CD14-positive monocyte (primary cell): ENCODE results near the gene RPGRIP1. TPM values are rescaled to one million over a fixed set of nuclear protein-coding genes. Genes with fewer than 3 reads are reported as not detected.
A peak's percentile ranks its signal among the peaks of the same experiment; 100 is the strongest.

Source experiments
- DNase-seq, 3 donors: peaks; one replicate each; pipeline ENCODE4 v3.0.0-alpha.2; 2011 to 2022
- H2AFZ ChIP-seq: 2 replicates; pipeline ENCODE4 v1.6.0; 2012; ENCODE audit warnings: mild to moderate bottlenecking, low read depth, low read length, inconsistent platforms; ENCODE audit not compliant: insufficient read depth, poor library complexity, severe bottlenecking
- H3K27ac ChIP-seq, 2 donors: 1 replicate in 1 of 2; 2 replicates in 1 of 2; pipeline ENCODE4 v1.5.1; 2012 to 2013; ENCODE audit warnings: low read length in 2 of 2, control low read depth in 1 of 2, inconsistent platforms in 1 of 2, low read depth in 1 of 2, mild to moderate bottlenecking in 1 of 2
- H3K27me3 ChIP-seq, 2 donors: one replicate each; pipeline versions ENCODE4 v1.6.0 to v1.6.1; 2011 to 2013; ENCODE audit warnings: low read length in 2 of 2; ENCODE audit not compliant: control insufficient read depth in 2 of 2, insufficient read depth in 2 of 2
- H3K36me3 ChIP-seq, 2 donors: replicated peaks in 1 of 2; 1 replicate in 1 of 2; 2 replicates in 1 of 2; pipeline versions ENCODE4 v1.5.1 to v1.6.1; 2012 to 2013; ENCODE audit warnings: low read length in 2 of 2, control low read depth in 1 of 2, inconsistent platforms in 1 of 2, mild to moderate bottlenecking in 1 of 2; ENCODE audit not compliant: insufficient read depth in 2 of 2, control insufficient read depth in 1 of 2
- H3K4me1 ChIP-seq, 2 donors: 1 replicate in 1 of 2; 2 replicates in 1 of 2; pipeline versions ENCODE4 v1.5.1 to v1.6.1; 2012 to 2013; ENCODE audit warnings: low read length in 2 of 2, control low read depth in 1 of 2, inconsistent platforms in 1 of 2, mild to moderate bottlenecking in 1 of 2, moderate library complexity in 1 of 2; ENCODE audit not compliant: insufficient read depth in 2 of 2, control insufficient read depth in 1 of 2
- H3K4me2 ChIP-seq: replicated peaks from 2 replicates; pipeline ENCODE3; 2012; ENCODE audit warnings: low read length, moderate library complexity, mild to moderate bottlenecking; ENCODE audit not compliant: poor library complexity, severe bottlenecking; ENCODE audit errors: extremely low read depth
- H3K4me3 ChIP-seq, 3 experiments: fragments of 200-600 bp in 1 of 3; sonication (generic) in 1 of 3; replicated peaks in 1 of 3; 1 replicate in 2 of 3; 2 replicates in 1 of 3; pipeline ENCODE4 v1.5.1; 2011 to 2013; ENCODE audit warnings: low read length in 3 of 3, mild to moderate bottlenecking in 3 of 3, control low read depth in 2 of 3, low read depth in 2 of 3, inconsistent platforms in 1 of 3, moderate library complexity in 1 of 3
- H3K79me2 ChIP-seq: 2 replicates; pipeline ENCODE4 v1.6.0; 2012; ENCODE audit warnings: mild to moderate bottlenecking, control low read depth, inconsistent platforms, low read length, moderate library complexity; ENCODE audit not compliant: insufficient read depth
- H3K9ac ChIP-seq: 2 replicates; pipeline ENCODE4 v1.6.0; 2017; ENCODE audit warnings: low read length, mild to moderate bottlenecking; ENCODE audit not compliant: insufficient read depth, poor library complexity, severe bottlenecking
- H3K9me3 ChIP-seq, 2 donors: replicated peaks in 1 of 2; 1 replicate in 1 of 2; 2 replicates in 1 of 2; pipeline versions ENCODE4 v1.5.1 to v1.6.1; 2012 to 2013; ENCODE audit warnings: low read length in 2 of 2, control low read depth in 1 of 2; ENCODE audit not compliant: control insufficient read depth in 1 of 2, insufficient read depth in 1 of 2
- H4K20me1 ChIP-seq: 2 replicates; pipeline ENCODE4 v1.6.0; 2012; ENCODE audit warnings: mild to moderate bottlenecking, low read length, control low read depth, moderate library complexity; ENCODE audit not compliant: insufficient read depth
- H3K27ac Mint-ChIP-seq, 7 donors: one replicate each; pipeline ENCODE4 v1.8.0; 2020; ENCODE audit warnings: mild to moderate bottlenecking in 7 of 7, mixed read lengths in 7 of 7, moderate library complexity in 6 of 7, inconsistent platforms in 2 of 7
- H3K27me3 Mint-ChIP-seq, 3 donors: one replicate each; pipeline ENCODE4 v1.8.0; 2021 to 2022; ENCODE audit warnings: low read depth in 3 of 3, mild to moderate bottlenecking in 3 of 3, mixed read lengths in 3 of 3, moderate library complexity in 3 of 3, inconsistent platforms in 1 of 3
- H3K36me3 Mint-ChIP-seq, 2 donors: one replicate each; pipeline ENCODE4 v1.8.0; 2020; ENCODE audit warnings: mixed read lengths in 2 of 2, inconsistent platforms in 1 of 2, mild to moderate bottlenecking in 1 of 2
- H3K4me1 Mint-ChIP-seq: one replicate; pipeline ENCODE4 v1.8.0; 2020; ENCODE audit warnings: mild to moderate bottlenecking, mixed read lengths
- H3K4me3 Mint-ChIP-seq, 2 donors: one replicate each; pipeline ENCODE4 v1.8.0; 2020; ENCODE audit warnings: mild to moderate bottlenecking in 2 of 2, mixed read lengths in 2 of 2, moderate library complexity in 1 of 2
- H3K9me3 Mint-ChIP-seq, 7 donors: one replicate each; pipeline ENCODE4 v1.8.0; 2020 to 2022; ENCODE audit warnings: mixed read lengths in 7 of 7, mild to moderate bottlenecking in 6 of 7, moderate library complexity in 6 of 7, inconsistent platforms in 2 of 7
- CTCF ChIP-seq: fragments of 200-600 bp; IDR thresholded peaks from one replicate; pipeline ENCODE4 v1.8.0; 2022; ENCODE audit warnings: antibody characterized with exemption, mild to moderate bottlenecking
- WGBS: methylation state at CpG from one replicate; pipeline ENCODE4 v1.1.5; 2013; ENCODE audit warnings: missing lambda C conversion rate; ENCODE audit not compliant: insufficient coverage; 5-methylcytosine and 5-hydroxymethylcytosine counted together
- intact Hi-C, 2 donors: fragments of 100-400 bp; cut with micrococcal nuclease; formaldehyde crosslinking; loops; one replicate each; pipeline versions ENCODE4 v1.15.0 to v1.15.1; 2023
- polyA plus RNA-seq, 3 donors: library from polyadenylated mRNA; depleted of rRNA in 1 of 3; unstranded in 2 of 3; stranded (reverse) in 1 of 3; fragments of 300-500 nt in 2 of 3; fragments of >200 nt in 1 of 3; fragmentation: Illumina TruSeq in 2 of 3; gene quantifications; 1 replicate in 2 of 3; 2 replicates in 1 of 3; pipeline ENCODE4 v1.2.3, GENCODE V29; 2012 to 2021

Gene RPGRIP1
- polyA plus RNA-seq, 3 donors = 4.7 to 10.4 (median 7.4) TPM

- Histone ChIP-seq H3K27ac (peak overlapping the region; percentile 8 to 60), H3K9ac (no peak overlapping the region), H4K20me1 (peaks cover 100% of the 10 kb centered on the region), H3K4me1 (peaks cover 13 to 25% of the 10 kb centered on the region in 2 donors), H2AFZ (no peak overlapping the region), H3K9me3 (no peaks in the 10 kb centered on the region), H3K79me2 (peaks cover 100% of the 10 kb centered on the region), H3K27me3 (no peaks in the 10 kb centered on the region), H3K36me3 (peaks cover 30 to 83% of the 10 kb centered on the region in 2 donors), H3K4me2 (no peak overlapping the region), H3K4me3 (no peak overlapping the region)
- DNase-seq = peak; percentile 51 to 85 (median 85)
- peaks cover 37% of the 10 kb centered on the region for H3K4me1 Mint-ChIP-seq
- H3K27ac Mint-ChIP-seq = peak overlapping the region; percentile 65 to 91 (median 85)
- no peak overlapping the region for H3K4me3 Mint-ChIP-seq
- H3K9me3 Mint-ChIP-seq = no peaks in the 10 kb centered on the region
- TF ChIP-seq CTCF = no peak
- no peaks in the 10 kb centered on the region for H3K27me3 Mint-ChIP-seq
- 96% methylated on average over 3 of the region's 7 CpGs for WGBS
- intact Hi-C loops = loop anchor here (5.0 kb wide), 1 partner anchor 138 kb away; the partner anchor contains the start of gene SUPT16H (in 2 of the 2)
- peaks cover 27 to 56% of the 10 kb centered on the region in 2 donors for H3K36me3 Mint-ChIP-seq
These were observed 35.3 kb upstream of the RPGRIP1 start for GRCh38 chr14:21244544-21244943.

GRCh38 chr14:21245813-21246212, 34.1 kb upstream of the RPGRIP1 start:
- Histone ChIP-seq H3K79me2 (peaks cover 100% of the 10 kb centered on the region), H3K4me1 (peaks cover 13 to 25% of the 10 kb centered on the region in 2 donors), H3K27me3 (no peaks in the 10 kb centered on the region), H3K4me2 (no peak overlapping the region), H3K27ac (peak overlapping the region in 1 of 2 donors; percentile 19), H3K9me3 (no peaks in the 10 kb centered on the region), H2AFZ (no peak overlapping the region), H3K4me3 (no peak overlapping the region), H3K36me3 (peaks cover 42 to 84% of the 10 kb centered on the region in 2 donors), H4K20me1 (peaks cover 100% of the 10 kb centered on the region), H3K9ac (no peak overlapping the region)
- Mint-ChIP-seq H3K27me3 (no peaks in the 10 kb centered on the region), H3K27ac (peak overlapping the region in 6 of 7 donors; percentile 50 to 88 (median 77)), H3K4me1 (peaks cover 37% of the 10 kb centered on the region), H3K9me3 (no peaks in the 10 kb centered on the region), H3K4me3 (no peak overlapping the region), H3K36me3 (peaks cover 37 to 62% of the 10 kb centered on the region in 2 donors)
- 95% methylated on average over 4 of the region's 7 CpGs for WGBS
- DNase-seq = no peak
- TF ChIP-seq CTCF = no peak
- intact Hi-C loops = no loop called here
